A549 treated with GW870086 at 1 μM for 4 hours (cell line): ENCODE results near the gene SBNO2. TPM values are rescaled to one million over a fixed set of nuclear protein-coding genes. Genes with fewer than 3 reads are reported as not detected.

Experiments
- total RNA-seq: library from RNA; stranded (reverse); fragments of 200-300 nt; extraction: Qiagen RNA extraction; gene quantifications from 5 replicates; pipeline ENCODE4 v1.2.3, GENCODE V29; 2022; ENCODE audit warnings: low read depth

SBNO2 gene, protein sequence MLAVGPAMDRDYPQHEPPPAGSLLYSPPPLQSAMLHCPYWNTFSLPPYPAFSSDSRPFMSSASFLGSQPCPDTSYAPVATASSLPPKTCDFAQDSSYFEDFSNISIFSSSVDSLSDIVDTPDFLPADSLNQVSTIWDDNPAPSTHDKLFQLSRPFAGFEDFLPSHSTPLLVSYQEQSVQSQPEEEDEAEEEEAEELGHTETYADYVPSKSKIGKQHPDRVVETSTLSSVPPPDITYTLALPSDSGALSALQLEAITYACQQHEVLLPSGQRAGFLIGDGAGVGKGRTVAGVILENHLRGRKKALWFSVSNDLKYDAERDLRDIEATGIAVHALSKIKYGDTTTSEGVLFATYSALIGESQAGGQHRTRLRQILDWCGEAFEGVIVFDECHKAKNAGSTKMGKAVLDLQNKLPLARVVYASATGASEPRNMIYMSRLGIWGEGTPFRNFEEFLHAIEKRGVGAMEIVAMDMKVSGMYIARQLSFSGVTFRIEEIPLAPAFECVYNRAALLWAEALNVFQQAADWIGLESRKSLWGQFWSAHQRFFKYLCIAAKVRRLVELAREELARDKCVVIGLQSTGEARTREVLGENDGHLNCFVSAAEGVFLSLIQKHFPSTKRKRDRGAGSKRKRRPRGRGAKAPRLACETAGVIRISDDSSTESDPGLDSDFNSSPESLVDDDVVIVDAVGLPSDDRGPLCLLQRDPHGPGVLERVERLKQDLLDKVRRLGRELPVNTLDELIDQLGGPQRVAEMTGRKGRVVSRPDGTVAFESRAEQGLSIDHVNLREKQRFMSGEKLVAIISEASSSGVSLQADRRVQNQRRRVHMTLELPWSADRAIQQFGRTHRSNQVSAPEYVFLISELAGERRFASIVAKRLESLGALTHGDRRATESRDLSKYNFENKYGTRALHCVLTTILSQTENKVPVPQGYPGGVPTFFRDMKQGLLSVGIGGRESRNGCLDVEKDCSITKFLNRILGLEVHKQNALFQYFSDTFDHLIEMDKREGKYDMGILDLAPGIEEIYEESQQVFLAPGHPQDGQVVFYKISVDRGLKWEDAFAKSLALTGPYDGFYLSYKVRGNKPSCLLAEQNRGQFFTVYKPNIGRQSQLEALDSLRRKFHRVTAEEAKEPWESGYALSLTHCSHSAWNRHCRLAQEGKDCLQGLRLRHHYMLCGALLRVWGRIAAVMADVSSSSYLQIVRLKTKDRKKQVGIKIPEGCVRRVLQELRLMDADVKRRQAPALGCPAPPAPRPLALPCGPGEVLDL (N-terminal part only)
- total RNA-seq: 25.0 to 38.4 TPM (median 37.0 TPM) in 5 replicates

GRCh38 chr19:1173845-1174809 lies at the start of gene SBNO2:
Gene SBNO2 (minus strand): TSS chr19:1174268. CDS start chr19:1154276, 19,992 bp downstream.

DNA sequence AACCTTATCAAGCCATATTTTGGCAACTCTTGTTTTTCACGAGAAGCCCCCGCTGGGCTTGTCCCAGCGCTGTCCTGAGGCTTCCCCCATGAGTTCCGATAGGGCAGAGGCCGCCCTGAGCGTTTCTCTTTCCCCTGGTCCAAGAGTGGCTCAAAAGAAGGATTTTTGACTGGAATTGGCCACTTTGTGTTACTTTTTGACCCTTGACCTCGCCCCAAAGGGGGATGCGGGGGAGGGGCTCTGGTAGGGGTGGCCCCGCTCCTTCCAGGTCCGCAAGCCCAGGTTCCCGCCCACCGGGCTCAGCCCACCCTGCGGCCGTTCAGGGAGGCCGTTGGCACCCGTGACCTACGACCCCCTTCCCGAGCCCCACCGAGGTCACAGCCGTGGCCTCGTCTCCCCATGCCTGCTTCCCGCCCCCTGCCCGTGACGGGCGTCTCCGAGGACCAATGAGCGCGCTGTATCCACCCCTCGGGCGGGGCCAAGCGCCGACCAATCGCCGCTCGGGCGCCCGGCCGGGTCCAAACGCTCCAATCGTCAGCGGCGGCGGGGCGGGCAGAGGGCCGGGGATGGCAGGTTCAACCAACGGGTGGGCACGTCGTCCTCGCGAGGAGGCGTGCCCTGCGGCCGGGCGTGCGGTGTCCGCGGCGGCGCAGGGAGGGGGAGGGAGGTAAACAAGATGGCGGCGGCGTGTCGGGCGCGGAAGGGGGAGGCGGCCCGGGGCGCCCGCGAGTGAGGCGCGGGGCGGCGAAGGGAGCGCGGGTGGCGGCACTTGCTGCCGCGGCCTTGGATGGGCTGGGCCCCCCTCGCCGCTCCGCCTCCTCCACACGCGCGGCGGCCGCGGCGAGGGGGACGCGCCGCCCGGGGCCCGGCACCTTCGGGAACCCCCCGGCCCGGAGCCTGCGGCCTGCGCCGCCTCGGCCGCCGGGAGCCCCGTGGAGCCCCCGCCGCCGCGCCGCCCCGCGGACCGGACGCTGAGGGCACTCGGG lies 31.3 kb upstream of the SBNO2 start, which contains the start of gene STK11:
TSS of gene STK11 (plus strand) at position 665 of the 986 bp plus-strand sequence. CDS start 1,136 bp downstream, outside the sequence.

DNA sequence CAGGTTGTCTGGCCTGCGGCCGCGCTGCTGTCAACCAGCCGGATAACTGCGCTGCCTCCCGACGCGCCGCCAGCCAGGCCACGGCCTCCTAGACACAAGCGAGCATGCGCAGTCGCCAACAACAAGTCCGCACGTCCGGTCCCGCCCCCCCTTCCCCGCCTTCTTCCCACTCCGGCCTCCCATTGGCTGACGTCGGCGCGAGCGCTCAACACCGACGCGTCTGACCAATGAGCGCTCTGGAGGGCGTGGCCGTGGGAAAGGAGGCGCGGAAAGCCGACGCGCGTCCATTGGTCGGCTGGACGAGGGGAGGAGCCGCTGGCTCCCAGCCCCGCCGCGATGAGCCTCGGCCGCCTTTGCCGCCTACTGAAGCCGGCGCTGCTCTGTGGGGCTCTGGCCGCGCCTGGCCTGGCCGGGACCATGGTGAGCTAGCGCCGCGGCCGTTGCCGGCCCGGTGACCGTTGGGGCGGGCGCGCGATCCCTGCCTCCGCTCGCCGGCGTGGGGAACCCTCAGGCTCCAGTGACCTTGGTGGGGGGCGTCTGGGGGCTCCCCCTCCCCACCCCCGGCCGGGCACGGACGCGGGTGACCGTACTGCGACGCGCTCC lies 70.3 kb downstream of the SBNO2 start, which contains the start of gene GPX4:
TSS of gene GPX4 (plus strand) at position 287 of the 603 bp plus-strand sequence. CDS start at position 337, 50 bp downstream.

DNA sequence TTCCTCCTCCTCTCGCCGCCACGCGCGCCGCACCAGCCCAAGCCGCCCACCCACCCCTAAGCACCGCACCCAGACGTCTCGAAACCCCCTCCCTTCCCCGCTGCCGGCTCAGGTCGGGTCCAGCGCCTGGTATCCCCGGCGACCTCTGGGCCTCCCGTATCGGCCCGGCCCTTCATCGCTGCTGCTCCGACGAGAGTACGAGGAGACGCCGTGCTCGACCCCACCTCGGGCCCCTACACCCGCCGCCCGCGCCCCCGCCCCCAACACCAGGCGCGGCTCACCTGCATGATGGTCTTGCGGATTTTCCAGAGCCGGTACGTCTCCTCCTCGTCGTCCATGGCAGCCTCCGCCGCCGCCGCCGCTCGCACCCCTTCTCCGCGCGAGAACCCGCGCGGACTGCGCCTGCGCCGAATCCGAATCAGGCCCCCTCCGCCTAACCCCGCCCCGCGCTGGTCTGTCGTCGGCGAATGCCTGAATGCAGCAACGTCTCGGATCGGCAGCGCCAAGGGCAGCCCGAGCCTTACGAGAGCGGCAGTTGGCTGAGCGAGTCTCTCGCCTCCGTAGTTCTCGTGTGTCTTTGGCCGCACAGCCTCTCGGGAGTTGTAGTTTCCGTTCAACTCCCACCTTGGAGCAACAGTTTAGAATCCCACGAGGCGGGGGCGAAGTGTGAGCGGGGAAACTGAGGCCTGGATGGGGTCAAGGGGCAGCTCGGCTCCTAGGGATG lies 78.9 kb downstream of the SBNO2 start, which contains the start of gene POLR2E:
TSS of gene POLR2E (minus strand) at position 398 of the 724 bp plus-strand sequence. CDS start at position 338, 60 bp downstream.

DNA sequence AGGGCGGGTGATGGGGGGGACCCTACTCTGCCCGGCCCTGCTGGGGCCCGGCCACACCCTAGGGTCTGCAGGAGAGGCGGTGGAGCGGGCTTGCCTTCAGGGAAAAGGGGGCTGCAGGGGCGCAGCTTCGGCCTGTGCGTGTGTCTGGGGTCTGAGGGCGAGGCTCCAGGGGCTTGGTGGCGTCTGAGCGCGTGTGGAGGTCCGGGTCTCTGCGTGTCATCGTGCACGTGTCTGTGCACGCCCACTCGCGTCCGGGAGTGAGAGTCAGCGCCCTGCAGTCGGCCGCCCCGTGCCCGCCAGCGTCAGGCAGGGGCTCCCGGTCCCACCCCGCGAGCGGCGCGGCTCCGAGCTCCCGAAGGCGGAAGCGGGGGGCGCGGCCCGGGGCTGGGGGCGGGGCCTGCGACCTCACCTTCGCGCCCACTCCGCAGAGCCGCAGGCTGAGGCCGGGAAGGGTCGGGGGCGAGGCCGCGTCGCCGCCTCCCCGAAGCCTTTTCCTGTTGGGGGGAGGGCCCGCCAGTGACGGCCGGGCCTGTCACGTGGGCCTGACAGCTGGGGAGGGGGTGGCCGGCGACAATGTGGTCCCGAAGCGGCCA lies 107.2 kb downstream of the SBNO2 start, which contains the start of gene ARHGAP45:
TSS of gene ARHGAP45 (plus strand) at position 420 of the 593 bp plus-strand sequence. CDS start 239 bp downstream, outside the sequence.

Other genes with a start within 250 kb of the SBNO2 start
- gene ARID3A, start 248.2 kb downstream of the SBNO2 start, total RNA-seq: 3.3 to 7.1 TPM (median 5.4 TPM) in 5 replicates
- 46.9 to 74.3 TPM (median 68.3 TPM) in 5 replicates for gene WDR18, start 189.9 kb downstream of the SBNO2 start, total RNA-seq
- gene GRIN3B, start 173.8 kb downstream of the SBNO2 start, total RNA-seq: 1.8 to 3.2 TPM (median 2.6 TPM) in 5 replicates
- gene TMEM259, start 153.1 kb downstream of the SBNO2 start, total RNA-seq: 84.8 to 128 TPM (median 125 TPM) in 5 replicates
- not detected in 5 replicates for gene RNU6-2, start 152.7 kb downstream of the SBNO2 start, total RNA-seq
- gene CNN2, start 147.7 kb downstream of the SBNO2 start, total RNA-seq: 77.5 to 88.2 TPM (median 83.4 TPM) in 5 replicates
- gene ABCA7, start 134.2 kb downstream of the SBNO2 start, total RNA-seq: 14.9 to 17.5 TPM (median 16.8 TPM) in 5 replicates
- gene ARHGAP45, start 107.1 kb downstream of the SBNO2 start, total RNA-seq: 2.8 to 4.7 TPM (median 4.4 TPM) in 5 replicates
- 180 to 261 TPM (median 238 TPM) in 5 replicates for gene POLR2E, start 78.9 kb downstream of the SBNO2 start, total RNA-seq
- 452 to 503 TPM (median 489 TPM) in 5 replicates for gene GPX4, start 70.3 kb downstream of the SBNO2 start, total RNA-seq
- gene STK11, start 31.5 kb upstream of the SBNO2 start, total RNA-seq: 30.8 to 36.4 TPM (median 36.1 TPM) in 5 replicates
- gene CBARP, start 63.7 kb upstream of the SBNO2 start, total RNA-seq: 2.2 to 4.3 TPM (median 4.1 TPM) in 5 replicates
- gene ATP5F1D, start 67.5 kb upstream of the SBNO2 start, total RNA-seq: 99.5 to 201 TPM (median 159 TPM) in 5 replicates
- 42.4 to 55.4 TPM (median 51.8 TPM) in 5 replicates for gene MIDN, start 74.3 kb upstream of the SBNO2 start, total RNA-seq
- gene CIRBP, start 95.1 kb upstream of the SBNO2 start, total RNA-seq: 89.3 to 186 TPM (median 97.4 TPM) in 5 replicates
- gene FAM174C, start 101.3 kb upstream of the SBNO2 start, total RNA-seq: 50.5 to 98.6 TPM (median 76.3 TPM) in 5 replicates
- gene EFNA2, start 111.6 kb upstream of the SBNO2 start, total RNA-seq: 1.0 to 2.1 TPM (median 1.8 TPM) in 5 replicates
- gene NDUFS7, start 209.6 kb upstream of the SBNO2 start, total RNA-seq: 66.2 to 78.7 TPM (median 77.7 TPM) in 5 replicates
- 30.9 to 45.1 TPM (median 41.7 TPM) in 5 replicates for gene GAMT, start 227.3 kb upstream of the SBNO2 start, total RNA-seq
- gene DAZAP1, start 233.3 kb upstream of the SBNO2 start, total RNA-seq: 77.1 to 108 TPM (median 103 TPM) in 5 replicates